HG03558 (cell line): ENCODE data around the gene EPC2.
"Not testable (repeated sequence)": the region's sequence is repeated elsewhere in the genome, so short reads cannot be mapped to it uniquely, and the experiment has no call there.

ENCODE experiments used
- ATAC-seq: cut with Tn5 transposase; IDR thresholded peaks from one replicate; pipeline ENCODE4 v1.9.1; 2021; ENCODE audit warnings: moderate number of reproducible peaks; ENCODE audit not compliant: unreplicated experiment; ENCODE audit errors: extremely low read depth

The EPC2 gene

GRCh38 chr2:148667113-148667836, 22.7 kb downstream of the EPC2 start:
- no peak for ATAC-seq

GRCh38 chr2:148670773-148671172, 26.2 kb downstream of the EPC2 start:
- ATAC-seq: no peak

- no peak for ATAC-seq
Measured at GRCh38 chr2:148674063-148675020, 29.8 kb downstream of the EPC2 start.

- no peak for ATAC-seq
Measured at GRCh38 chr2:148675708-148676107, 31.2 kb downstream of the EPC2 start.

- not testable (repeated sequence) for ATAC-seq
Measured at GRCh38 chr2:148678302-148679179, 34.0 kb downstream of the EPC2 start.

- ATAC-seq: no peak
Measured at GRCh38 chr2:148680462-148680861, 35.9 kb downstream of the EPC2 start.

- no peak for ATAC-seq
Measured at GRCh38 chr2:148681443-148681842, 36.9 kb downstream of the EPC2 start.

- ATAC-seq: not testable (repeated sequence)
Measured at GRCh38 chr2:148681862-148682261, 37.3 kb downstream of the EPC2 start.

GRCh38 chr2:148684507-148684906, 40.0 kb downstream of the EPC2 start:
- ATAC-seq: no peak

GRCh38 chr2:148687543-148687942, 43.0 kb downstream of the EPC2 start:
- no peak for ATAC-seq

- ATAC-seq: not testable (repeated sequence)
Measured at GRCh38 chr2:148688011-148688410, 43.5 kb downstream of the EPC2 start.

GRCh38 chr2:148696985-148697384, 52.4 kb downstream of the EPC2 start:
- no peak for ATAC-seq

GRCh38 chr2:148699830-148700229, 55.3 kb downstream of the EPC2 start:
- no peak for ATAC-seq

- ATAC-seq: no peak
Measured at GRCh38 chr2:148701039-148701438, 56.5 kb downstream of the EPC2 start.

- no peak for ATAC-seq
Measured at GRCh38 chr2:148701877-148702276, 57.3 kb downstream of the EPC2 start.

GRCh38 chr2:148702475-148702874, 57.9 kb downstream of the EPC2 start:
- no peak for ATAC-seq

GRCh38 chr2:148704247-148704646, 59.7 kb downstream of the EPC2 start:
- no peak for ATAC-seq

GRCh38 chr2:148716378-148716920, 71.9 kb downstream of the EPC2 start:
- no peak for ATAC-seq

GRCh38 chr2:148718039-148718438, 73.5 kb downstream of the EPC2 start:
- no peak for ATAC-seq

GRCh38 chr2:148719195-148719749, 74.7 kb downstream of the EPC2 start:
- ATAC-seq: no peak
